Measurements from ENCODE around the gene DENND10.

GRCh38 chr10:119136084-119136483, 32.2 kb downstream of the DENND10 start:
- TF ChIP-seq CTCF (IDR thresholded peaks at IDR 0.05; ENCODE audit: insufficient read depth, low read length, poor library complexity, severe bottlenecking) (no peak), EZH2phosphoT487 (conservative IDR thresholded peaks at IDR 0.05; ENCODE audit: low read length) (no peak)
